HCT116 (cell line): Measurements from ENCODE around the gene MAP3K20. TPM values are rescaled to one million over a fixed set of nuclear protein-coding genes. Genes with fewer than 3 reads are reported as not detected.

Experiments used
- ATAC-seq: fragments of 200-7000 bp; cut with Tn5 transposase; 2 replicates; pipeline ENCODE4 v1.9.1; 2020; ENCODE audit warnings: mild to moderate bottlenecking, moderate library complexity
- BruUV-seq: library from RNA; stranded (reverse); fragments of 400-500 nt; replicated peaks from 2 replicates; lab custom pipeline; 2021; lab: Mats Ljungman, UMichigan
- CTCF ChIA-PET: fragments of 300-600 bp; sonication (Branson Sonifier 250); formaldehyde crosslinking; loops from one replicate; lab custom pipeline; 2021; ENCODE audit warnings: antibody characterized with exemption; lab: Charles Lee
- POLR2A ChIA-PET: fragments of 300-600, 350-600 bp; sonication (Branson Sonifier 250); formaldehyde crosslinking; loops from one replicate; lab custom pipeline; 2021; ENCODE audit warnings: antibody characterized with exemption; lab: Charles Lee
- RAD21 ChIA-PET, 2 experiments: fragments of 300-600 bp; sonication (Branson Sonifier 250); formaldehyde crosslinking; loops; one replicate each; lab custom pipeline; 2023; ENCODE audit warnings: low total read pairs in 2 of 2; ENCODE audit not compliant: uncharacterized antibody in 2 of 2, unreplicated experiment in 2 of 2, low non-redundant PET in 1 of 2; lab: Charles Lee
- DNase-seq: peaks from one replicate; pipeline ENCODE4 v3.0.0-alpha.2; 2010; ENCODE audit warnings: low read depth, low spot score
- H2AFZ ChIP-seq: fragments of 200-600 bp; shearing (Covaris generic), sonication (generic); 2 replicates; pipeline ENCODE4 v1.6.1; 2017; ENCODE audit warnings: low read depth, mixed run types, mixed read lengths, antibody characterized with exemption, low read length; ENCODE audit not compliant: poor library complexity, severe bottlenecking
- H3K27ac ChIP-seq: 2 replicates; pipeline ENCODE4 v1.5.1; 2012; ENCODE audit warnings: low read depth, low read length
- H3K27me3 ChIP-seq: fragments of 200-600 bp; sonication (generic); 2 replicates; pipeline ENCODE4 v1.6.1; 2016; ENCODE audit warnings: mixed run types, low read length, mixed read lengths; ENCODE audit not compliant: insufficient read depth
- H3K36me3 ChIP-seq, 2 experiments: fragments of 200-500 bp in 1 of 2; fragments of 200-600 bp in 1 of 2; sonication (Bioruptor generic) in 1 of 2; sonication (generic) in 1 of 2; 2 replicates each; pipeline versions ENCODE4 v1.5.1 to v1.6.1; 2014 to 2016; ENCODE audit warnings: low read length in 2 of 2, inconsistent platforms in 1 of 2, mixed read lengths in 1 of 2, mixed run types in 1 of 2; ENCODE audit not compliant: insufficient read depth in 2 of 2, control insufficient read depth in 1 of 2
- H3K4me1 ChIP-seq, 2 experiments: fragments of 200-600 bp in 1 of 2; sonication (generic) in 1 of 2; 2 replicates each; pipeline versions ENCODE4 v1.5.1 to v1.6.1; 2012 to 2017; ENCODE audit warnings: low read length in 2 of 2, inconsistent platforms in 1 of 2, mild to moderate bottlenecking in 1 of 2, mixed read lengths in 1 of 2, mixed run types in 1 of 2, moderate library complexity in 1 of 2; ENCODE audit not compliant: insufficient read depth in 2 of 2, control insufficient read depth in 1 of 2
- H3K4me2 ChIP-seq: fragments of 200-600 bp; sonication (generic); 2 replicates; pipeline ENCODE4 v1.6.1; 2017; ENCODE audit warnings: mixed run types, low read length, mixed read lengths
- H3K4me3 ChIP-seq, 2 experiments: fragments of 200-600 bp in 1 of 2; sonication (generic) in 1 of 2; replicated peaks in 1 of 2; 2 replicates each; pipeline ENCODE4 v1.5.1; 2011 to 2016; ENCODE audit warnings: low read length in 2 of 2, control low read depth in 1 of 2, low read depth in 1 of 2, mild to moderate bottlenecking in 1 of 2, mixed read lengths in 1 of 2, mixed run types in 1 of 2
- H3K79me2 ChIP-seq: fragments of 200-600 bp; sonication (generic); 2 replicates; pipeline ENCODE4 v1.6.1; 2017; ENCODE audit warnings: mild to moderate bottlenecking, mixed run types, low read length, moderate library complexity, mixed read lengths; ENCODE audit not compliant: insufficient read depth
- H3K9ac ChIP-seq: fragments of 200-600 bp; sonication (generic); 2 replicates; pipeline ENCODE4 v1.6.1; 2016; ENCODE audit warnings: low read length, mixed read lengths
- H3K9me2 ChIP-seq: fragments of 200-600 bp; sonication (generic), shearing (Covaris generic); 2 replicates; pipeline ENCODE4 v1.6.1; 2017; ENCODE audit warnings: mixed run types, mild to moderate bottlenecking, moderate library complexity; ENCODE audit not compliant: insufficient read depth
- H3K9me3 ChIP-seq, 2 experiments: fragments of 200-500 bp in 1 of 2; fragments of 200-600 bp in 1 of 2; sonication (Bioruptor generic) in 1 of 2; sonication (generic) in 1 of 2; 2 replicates each; pipeline ENCODE4 v1.6.1; 2014 to 2017; ENCODE audit warnings: low read length in 2 of 2, mixed read lengths in 2 of 2, inconsistent platforms in 1 of 2, low read depth in 1 of 2, mild to moderate bottlenecking in 1 of 2, mixed run types in 1 of 2, moderate library complexity in 1 of 2; ENCODE audit not compliant: control insufficient read depth in 1 of 2, insufficient read depth in 1 of 2
- H4K20me1 ChIP-seq: fragments of 200-600 bp; sonication (generic), shearing (Covaris generic); 2 replicates; pipeline ENCODE4 v1.6.1; 2017; ENCODE audit warnings: mixed run types, mild to moderate bottlenecking, moderate library complexity; ENCODE audit not compliant: insufficient read depth
- ATF3 ChIP-seq: IDR thresholded peaks from 2 replicates; pipeline ENCODE4 v1.6.1; 2012
- CBX3 ChIP-seq: IDR thresholded peaks from 2 replicates; pipeline ENCODE4 v1.6.1; 2012; ENCODE audit warnings: low read depth
- ELF1 ChIP-seq: IDR thresholded peaks from 2 replicates; pipeline ENCODE4 v1.6.1; 2012; ENCODE audit warnings: low read depth, borderline replicate concordance
- EZH2 ChIP-seq: fragments of 200-600 bp; sonication (generic); IDR thresholded peaks from 2 replicates; pipeline ENCODE4 v1.6.1; 2017; ENCODE audit warnings: antibody characterized with exemption, mixed run types
- FOSL1 ChIP-seq: IDR thresholded peaks from 2 replicates; pipeline ENCODE4 v1.6.1; 2012; ENCODE audit warnings: low read depth
- POLR2A ChIP-seq: IDR thresholded peaks from 2 replicates; pipeline ENCODE4 v1.7.0; 2011; ENCODE audit warnings: borderline replicate concordance; ENCODE audit not compliant: insufficient read depth, insufficient read length; ENCODE audit errors: extremely low read depth
- RAD21 ChIP-seq: IDR thresholded peaks from 2 replicates; pipeline ENCODE4 v1.6.1; 2012; ENCODE audit warnings: low read depth, mild to moderate bottlenecking
- REST ChIP-seq: IDR thresholded peaks from 2 replicates; pipeline ENCODE4 v1.6.1; 2012; ENCODE audit warnings: low read depth
- SIN3A ChIP-seq: IDR thresholded peaks from 2 replicates; pipeline ENCODE4 v1.6.1; 2012; ENCODE audit warnings: low read depth
- YY1 ChIP-seq: IDR thresholded peaks from 2 replicates; pipeline ENCODE4 v1.6.1; 2011; ENCODE audit warnings: low read length, low read depth, moderate library complexity, mild to moderate bottlenecking; ENCODE audit not compliant: insufficient replicate concordance; ENCODE audit errors: extremely low read depth
- ZFX ChIP-seq: fragments of 450-650 bp; IDR thresholded peaks from 2 replicates; pipeline ENCODE4 v1.6.1; 2017
- intact Hi-C: fragments of 100-400 bp; cut with micrococcal nuclease; formaldehyde crosslinking; loops from 2 replicates; pipeline ENCODE4 v1.10.0; 2022
- total RNA-seq: library from RNA; stranded (reverse); gene quantifications from one replicate; pipeline ENCODE4 v1.2.1, GENCODE V29; 2021; ENCODE audit not compliant: unreplicated experiment
- TF ChIP-seq, protein P1 (sequence below): IDR thresholded peaks from 2 replicates; pipeline ENCODE4 v1.6.1; 2011; ENCODE audit warnings: mild to moderate bottlenecking, low read length, moderate library complexity; ENCODE audit not compliant: insufficient replicate concordance; ENCODE audit errors: extremely low read depth
- TF ChIP-seq, protein P2 (sequence below), 3 experiments: fragments of 200-600 bp in 1 of 3; sonication (generic) in 1 of 3; IDR thresholded peaks in 2 of 3; conservative IDR thresholded peaks in 1 of 3; 2 replicates each; pipeline ENCODE4 v1.5.1; 2012 to 2017; ENCODE audit warnings: low read depth in 2 of 3, low read length in 2 of 3, antibody characterized with exemption in 1 of 3, borderline replicate concordance in 1 of 3, control low read depth in 1 of 3, mild to moderate bottlenecking in 1 of 3, mixed read lengths in 1 of 3, mixed run types in 1 of 3, moderate library complexity in 1 of 3; ENCODE audit not compliant: insufficient read depth in 1 of 3

MAP3K20 gene
- total RNA-seq, 1 experiment from 2014 or later, result 40.0 TPM

- TF ChIP-seq, protein P1, sequence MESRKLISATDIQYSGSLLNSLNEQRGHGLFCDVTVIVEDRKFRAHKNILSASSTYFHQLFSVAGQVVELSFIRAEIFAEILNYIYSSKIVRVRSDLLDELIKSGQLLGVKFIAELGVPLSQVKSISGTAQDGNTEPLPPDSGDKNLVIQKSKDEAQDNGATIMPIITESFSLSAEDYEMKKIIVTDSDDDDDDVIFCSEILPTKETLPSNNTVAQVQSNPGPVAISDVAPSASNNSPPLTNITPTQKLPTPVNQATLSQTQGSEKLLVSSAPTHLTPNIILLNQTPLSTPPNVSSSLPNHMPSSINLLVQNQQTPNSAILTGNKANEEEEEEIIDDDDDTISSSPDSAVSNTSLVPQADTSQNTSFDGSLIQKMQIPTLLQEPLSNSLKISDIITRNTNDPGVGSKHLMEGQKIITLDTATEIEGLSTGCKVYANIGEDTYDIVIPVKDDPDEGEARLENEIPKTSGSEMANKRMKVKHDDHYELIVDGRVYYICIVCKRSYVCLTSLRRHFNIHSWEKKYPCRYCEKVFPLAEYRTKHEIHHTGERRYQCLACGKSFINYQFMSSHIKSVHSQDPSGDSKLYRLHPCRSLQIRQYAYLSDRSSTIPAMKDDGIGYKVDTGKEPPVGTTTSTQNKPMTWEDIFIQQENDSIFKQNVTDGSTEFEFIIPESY, result no peak
- TF ChIP-seq REST, result no peak
- TF ChIP-seq, all 23 proteins: peak for 0
These were observed 41.5 kb upstream of the MAP3K20 start (continued) for GRCh38 chr2:173034143-173034542.

DNA sequence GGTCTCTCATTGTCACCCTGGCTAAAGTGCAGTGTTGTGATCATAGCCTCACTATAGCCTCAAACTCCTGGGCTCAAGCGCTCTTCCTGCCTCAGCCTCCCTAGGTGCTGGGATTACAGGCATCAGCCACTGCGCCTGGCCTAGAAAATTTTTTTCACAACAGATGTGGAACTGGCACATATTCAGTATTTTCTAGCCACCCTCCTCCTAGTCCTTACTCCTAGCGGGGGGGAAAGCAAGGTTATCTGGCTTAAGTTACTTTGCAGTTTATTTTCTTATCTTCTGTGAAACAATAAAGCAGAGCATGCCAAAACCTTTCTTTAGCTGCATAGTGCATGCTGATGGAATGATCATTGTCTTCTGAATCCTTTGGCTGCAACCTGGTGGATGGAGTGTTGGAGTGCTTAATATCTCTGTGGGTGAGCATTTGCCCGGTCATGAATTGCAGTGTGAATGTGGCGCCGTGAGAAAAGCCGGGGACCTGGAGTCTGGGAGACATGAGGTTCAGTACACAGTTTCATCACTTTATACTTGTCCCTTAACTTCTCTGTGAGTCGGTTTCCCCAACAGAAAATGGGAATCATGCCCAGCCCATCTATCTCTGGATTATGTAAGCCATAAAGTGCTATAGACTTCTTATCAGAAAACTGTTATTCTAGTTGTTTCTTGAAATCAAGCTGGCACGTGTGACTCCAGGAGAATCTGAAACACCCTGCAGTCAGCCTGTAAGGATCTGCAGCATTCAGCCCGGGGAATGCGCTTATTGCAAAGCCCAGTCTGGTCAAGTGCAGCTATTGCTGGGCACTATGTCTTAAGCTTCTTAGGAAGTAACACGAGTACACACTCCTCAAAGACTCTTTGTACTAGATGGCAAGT lies 38.2 kb upstream of the MAP3K20 start:
- no peaks in the 10 kb centered on the region for H3K4me1 ChIP-seq
- intact Hi-C loops, result no loop called here
- ATAC-seq (no peak), DNase-seq (no peak)
- no peak overlapping the region for H3K4me2 ChIP-seq
- ChIA-PET RAD21 (no interaction called here), POLR2A (no interaction called here), CTCF (no interaction called here)
- no peaks in the 10 kb centered on the region for H3K9me2 ChIP-seq
- no peaks in the 10 kb centered on the region for H3K79me2 ChIP-seq
- no peak overlapping the region for H3K9ac ChIP-seq
- H3K27me3 ChIP-seq, result no peaks in the 10 kb centered on the region
- H3K27ac ChIP-seq, result no peak overlapping the region
- no TSS peak for BruUV-seq
- no peak overlapping the region for H2AFZ ChIP-seq
- no peaks in the 10 kb centered on the region for H3K9me3 ChIP-seq
- H4K20me1 ChIP-seq, result no peaks in the 10 kb centered on the region
- no peak overlapping the region for H3K4me3 ChIP-seq
- no peaks in the 10 kb centered on the region for H3K36me3 ChIP-seq
- TF ChIP-seq CBX3, result no peak
- TF ChIP-seq SIN3A, result no peak
- TF ChIP-seq POLR2A, result no peak
- TF ChIP-seq, protein P1, result no peak
- TF ChIP-seq, protein P2, sequence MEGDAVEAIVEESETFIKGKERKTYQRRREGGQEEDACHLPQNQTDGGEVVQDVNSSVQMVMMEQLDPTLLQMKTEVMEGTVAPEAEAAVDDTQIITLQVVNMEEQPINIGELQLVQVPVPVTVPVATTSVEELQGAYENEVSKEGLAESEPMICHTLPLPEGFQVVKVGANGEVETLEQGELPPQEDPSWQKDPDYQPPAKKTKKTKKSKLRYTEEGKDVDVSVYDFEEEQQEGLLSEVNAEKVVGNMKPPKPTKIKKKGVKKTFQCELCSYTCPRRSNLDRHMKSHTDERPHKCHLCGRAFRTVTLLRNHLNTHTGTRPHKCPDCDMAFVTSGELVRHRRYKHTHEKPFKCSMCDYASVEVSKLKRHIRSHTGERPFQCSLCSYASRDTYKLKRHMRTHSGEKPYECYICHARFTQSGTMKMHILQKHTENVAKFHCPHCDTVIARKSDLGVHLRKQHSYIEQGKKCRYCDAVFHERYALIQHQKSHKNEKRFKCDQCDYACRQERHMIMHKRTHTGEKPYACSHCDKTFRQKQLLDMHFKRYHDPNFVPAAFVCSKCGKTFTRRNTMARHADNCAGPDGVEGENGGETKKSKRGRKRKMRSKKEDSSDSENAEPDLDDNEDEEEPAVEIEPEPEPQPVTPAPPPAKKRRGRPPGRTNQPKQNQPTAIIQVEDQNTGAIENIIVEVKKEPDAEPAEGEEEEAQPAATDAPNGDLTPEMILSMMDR (IDR thresholded peaks at IDR 0.05 in 2 of 3, conservative IDR thresholded peaks at IDR 0.05 in 1 of 3; ENCODE audit: borderline replicate concordance in 1 of 3, insufficient read depth in 1 of 3, low read depth in 2 of 3, low read length in 2 of 3), result no peak
- TF ChIP-seq ELF1, result no peak
- TF ChIP-seq FOSL1, result no peak
- TF ChIP-seq YY1, result no peak
- TF ChIP-seq RAD21, result no peak
- no peak for TF ChIP-seq ATF3
- TF ChIP-seq EZH2, result no peak
- TF ChIP-seq ZFX, result no peak
